Spleen (tissue), 11 donors: Measurements from ENCODE around the gene HSPB3. TPM values are rescaled to one million over a fixed set of nuclear protein-coding genes. Genes with fewer than 3 reads are reported as not detected.
A peak's percentile ranks its signal among the peaks of the same experiment; 100 is the strongest.

ENCODE experiments used
- DNase-seq: peaks from one replicate; pipeline ENCODE4 v3.0.0-alpha.2; 2020
- H3K27ac ChIP-seq, 8 donors: fragments of 200-600 bp; sonication (generic) in 7 of 8; 1 replicate in 4 of 8; 2 replicates in 4 of 8; pipeline versions ENCODE4 v1.5.0 to v1.8.0; 2016 to 2021; ENCODE audit warnings: inconsistent platforms in 4 of 8, mild to moderate bottlenecking in 4 of 8, moderate library complexity in 1 of 8
- H3K27me3 ChIP-seq, 7 donors: fragments of 200-600 bp; sonication (generic) in 6 of 7; replicated peaks in 1 of 7; 1 replicate in 4 of 7; 2 replicates in 3 of 7; pipeline versions ENCODE4 v1.5.0 to v1.8.0; 2016 to 2021; ENCODE audit warnings: inconsistent platforms in 3 of 7, mild to moderate bottlenecking in 1 of 7
- H3K36me3 ChIP-seq, 6 donors: fragments of 200-600 bp; sonication (generic) in 5 of 6; 1 replicate in 4 of 6; 2 replicates in 2 of 6; pipeline versions ENCODE4 v1.5.0 to v1.8.0; 2016 to 2021; ENCODE audit warnings: inconsistent platforms in 2 of 6
- H3K4me1 ChIP-seq, 6 donors: fragments of 200-600 bp; sonication (generic) in 5 of 6; 1 replicate in 3 of 6; 2 replicates in 3 of 6; pipeline versions ENCODE4 v1.5.0 to v1.8.0; 2016 to 2021; ENCODE audit warnings: inconsistent platforms in 3 of 6
- H3K4me3 ChIP-seq, 8 donors: fragments of 200-600 bp; sonication (generic) in 7 of 8; 1 replicate in 4 of 8; 2 replicates in 4 of 8; pipeline versions ENCODE4 v1.5.0 to v1.8.0; 2016 to 2021; ENCODE audit warnings: inconsistent platforms in 4 of 8, mild to moderate bottlenecking in 4 of 8, moderate library complexity in 2 of 8
- H3K9me3 ChIP-seq, 8 donors: fragments of 200-600 bp; sonication (generic) in 7 of 8; 1 replicate in 4 of 8; 2 replicates in 4 of 8; pipeline versions ENCODE4 v1.5.0 to v1.8.0; 2016 to 2021; ENCODE audit warnings: inconsistent platforms in 4 of 8
- POLR2A ChIP-seq, 3 donors: fragments of 450-650 bp; IDR thresholded peaks; one replicate each; pipeline ENCODE4 v1.5.1; 2017; ENCODE audit warnings: antibody characterized with exemption in 3 of 3, mild to moderate bottlenecking in 1 of 3
- POLR2AphosphoS5 ChIP-seq, 3 donors: sonication (generic); formaldehyde crosslinking; IDR thresholded peaks; one replicate each; pipeline ENCODE4 v1.5.1; 2017; ENCODE audit warnings: antibody characterized with exemption in 3 of 3
- WGBS, 5 donors: extraction: QIAGEN DNeasy Blood & Tissue Kit in 3 of 5; methylation state at CpG; one replicate each; pipeline versions ENCODE4 v1.1.5 to v1.1.7; 2013 to 2018; 5-methylcytosine and 5-hydroxymethylcytosine counted together
- intact Hi-C: fragments of 100-400 bp; cut with DNase I; formaldehyde crosslinking; loops from one replicate; pipeline ENCODE4 v1.15.0; 2023; ENCODE audit warnings: low total_unique reads
- polyA plus RNA-seq, 3 donors: library from polyadenylated mRNA; stranded (reverse); fragments of 200-250 nt; gene quantifications; one replicate each; pipeline ENCODE4 v1.2.1, GENCODE V29; 2013
- total RNA-seq, 7 donors: library from RNA; depleted of rRNA in 3 of 7; stranded (reverse); fragments of >200 nt in 3 of 7; fragmentation: NEBNext Ultra II Directional in 4 of 7; extraction: Animal tissue kit (Norgen Biotek cat#: 25700) in 4 of 7; gene quantifications; one replicate each; pipeline versions ENCODE4 v1.1.0 to v1.2.1, GENCODE V29; 2016 to 2021
- TF ChIP-seq, protein P1 (sequence below), 11 experiments: fragments of 200-600 bp in 7 of 11; fragments of 450-650 bp in 4 of 11; sonication (generic) in 4 of 11; IDR thresholded peaks in 8 of 11; conservative IDR thresholded peaks in 3 of 11; 1 replicate in 7 of 11; 2 replicates in 4 of 11; pipeline versions ENCODE4 v1.4.0 to v1.8.0; 2016 to 2021; ENCODE audit warnings: antibody characterized with exemption in 11 of 11, inconsistent platforms in 4 of 11, mild to moderate bottlenecking in 1 of 11
- donor health status: healthy with polysubstance abuse.
- donor health status: DM: no; HTN: no; CAD: no; lungs with moderate emphysema.
- donor health status: DM: no; HTN: no; CAD: no.
- donor health status: Bipolar disorder and iron deficiency.
- donor health status: healthy.
- donor health status: DM: no; HTN: no; CAD: no.
- donor health status: DM: yes; HTN: yes; CAD: no.

Gene HSPB3
- total and polyA plus RNA-seq, 10 donors = 0.45 to 0.67 (median 0.54) TPM; not detected in 6

DNA sequence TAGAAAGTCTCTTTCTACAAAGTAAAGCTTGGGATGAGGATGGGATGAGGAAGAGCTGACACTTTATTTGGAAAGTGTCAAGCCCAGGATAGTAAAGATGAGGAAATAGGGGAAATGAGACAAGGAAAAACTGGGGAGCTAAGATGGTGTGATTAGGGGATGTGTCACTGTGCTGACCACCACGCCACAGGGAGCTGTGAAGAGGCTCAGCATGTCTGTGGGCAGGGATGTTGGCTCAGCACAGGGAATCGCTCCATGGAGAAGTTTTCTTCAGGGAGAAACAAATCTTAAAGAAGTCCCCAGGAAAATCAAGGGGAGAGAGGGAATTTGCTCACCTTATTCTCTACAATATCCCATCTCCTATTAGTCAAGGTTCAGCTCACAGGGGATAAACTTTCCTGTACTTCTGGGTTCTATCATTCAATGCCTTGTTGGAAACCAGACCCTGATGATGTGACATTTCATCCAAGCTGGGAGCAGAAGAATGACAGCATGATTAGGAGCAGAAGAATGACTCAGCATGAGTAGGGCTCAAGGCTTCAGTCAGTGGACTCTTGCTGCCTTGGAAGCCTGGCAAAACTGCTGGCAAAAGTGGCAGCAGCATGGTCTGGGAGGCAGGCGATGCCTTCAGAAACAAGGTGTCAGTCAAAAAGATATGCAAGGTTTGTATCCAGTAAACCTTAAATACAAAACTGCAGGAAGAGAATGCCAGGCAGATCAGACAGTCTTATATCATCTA, 4.9 kb downstream of the HSPB3 start:
- Histone ChIP-seq H3K27ac (no peak overlapping the region), H3K36me3 (no peaks in the 10 kb centered on the region), H3K4me1 (peaks cover 0 to 13% (median 9%) of the 10 kb centered on the region in 6 donors), H3K27me3 (peaks cover 0 to 4% (median 0%) of the 10 kb centered on the region in 7 donors), H3K9me3 (peaks cover 0 to 15% (median 4%) of the 10 kb centered on the region in 8 donors), H3K4me3 (no peak overlapping the region)
- 68 to 97% (median 84%) methylated on average over 3 of the region's 3 CpGs for WGBS, 5 donors
- no peak for DNase-seq
- TF ChIP-seq POLR2AphosphoS5 (IDR thresholded peaks at IDR 0.05) (no peak), POLR2A (IDR thresholded peaks at IDR 0.05) (no peak)
- TF ChIP-seq, protein P1, sequence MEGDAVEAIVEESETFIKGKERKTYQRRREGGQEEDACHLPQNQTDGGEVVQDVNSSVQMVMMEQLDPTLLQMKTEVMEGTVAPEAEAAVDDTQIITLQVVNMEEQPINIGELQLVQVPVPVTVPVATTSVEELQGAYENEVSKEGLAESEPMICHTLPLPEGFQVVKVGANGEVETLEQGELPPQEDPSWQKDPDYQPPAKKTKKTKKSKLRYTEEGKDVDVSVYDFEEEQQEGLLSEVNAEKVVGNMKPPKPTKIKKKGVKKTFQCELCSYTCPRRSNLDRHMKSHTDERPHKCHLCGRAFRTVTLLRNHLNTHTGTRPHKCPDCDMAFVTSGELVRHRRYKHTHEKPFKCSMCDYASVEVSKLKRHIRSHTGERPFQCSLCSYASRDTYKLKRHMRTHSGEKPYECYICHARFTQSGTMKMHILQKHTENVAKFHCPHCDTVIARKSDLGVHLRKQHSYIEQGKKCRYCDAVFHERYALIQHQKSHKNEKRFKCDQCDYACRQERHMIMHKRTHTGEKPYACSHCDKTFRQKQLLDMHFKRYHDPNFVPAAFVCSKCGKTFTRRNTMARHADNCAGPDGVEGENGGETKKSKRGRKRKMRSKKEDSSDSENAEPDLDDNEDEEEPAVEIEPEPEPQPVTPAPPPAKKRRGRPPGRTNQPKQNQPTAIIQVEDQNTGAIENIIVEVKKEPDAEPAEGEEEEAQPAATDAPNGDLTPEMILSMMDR (IDR thresholded peaks at IDR 0.05 in 8 of 11, conservative IDR thresholded peaks at IDR 0.05 in 3 of 11) = no peak
- intact Hi-C loops = no loop called here

DNA sequence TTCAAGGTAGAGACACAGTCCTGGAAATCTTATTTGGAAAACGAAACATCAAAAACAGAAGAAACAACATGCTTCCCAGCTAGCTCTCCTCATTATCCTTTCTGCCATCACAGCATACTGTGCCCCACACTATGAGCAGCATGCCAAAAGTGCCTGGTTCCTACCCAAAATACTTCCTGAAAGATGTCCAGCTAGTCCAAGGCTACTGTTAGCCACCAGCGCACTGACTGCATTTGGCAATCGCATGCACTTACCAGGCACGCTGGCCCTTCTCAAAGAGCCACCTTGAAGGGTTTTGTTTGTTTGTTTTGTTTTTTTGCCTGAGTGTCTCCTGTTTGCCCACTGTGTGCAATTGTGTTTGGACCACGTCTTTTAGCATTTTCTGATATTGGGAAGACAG, 6.8 kb downstream of the HSPB3 start:
- intact Hi-C loops = no loop called here
- 67 to 74% (median 69%) methylated on average over 5 of the region's 5 CpGs for WGBS, 5 donors
- H3K9me3 ChIP-seq = peaks cover 0 to 15% (median 4%) of the 10 kb centered on the region in 8 donors
- no peaks in the 10 kb centered on the region for H3K27me3 ChIP-seq
- no peak overlapping the region for H3K27ac ChIP-seq
- H3K4me3 ChIP-seq = no peak overlapping the region
- no peaks in the 10 kb centered on the region for H3K36me3 ChIP-seq
- DNase-seq = no peak
- no peak for TF ChIP-seq POLR2AphosphoS5 (IDR thresholded peaks at IDR 0.05)
- peaks cover 0 to 5% (median 1%) of the 10 kb centered on the region in 6 donors for H3K4me1 ChIP-seq

DNA sequence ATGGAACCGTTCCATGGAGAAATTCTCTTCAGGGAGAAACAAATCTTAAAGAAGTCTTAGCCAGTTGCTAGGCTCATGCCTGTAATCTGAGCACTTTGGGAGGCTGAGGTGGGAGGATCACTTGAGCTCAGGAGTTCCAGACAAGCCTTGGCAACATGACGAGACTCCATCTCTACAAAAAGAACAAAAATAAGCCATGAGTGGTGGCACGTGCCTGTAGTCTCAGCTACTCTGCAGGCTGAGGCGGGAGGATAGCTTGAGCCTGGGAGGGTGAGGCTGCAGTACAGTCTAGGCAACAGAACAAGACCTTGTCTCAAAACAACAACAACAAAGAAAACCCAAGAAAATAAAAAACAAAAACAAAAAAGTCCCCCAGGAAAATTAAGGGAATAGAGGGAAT, 8.2 kb downstream of the HSPB3 start:
- 81 to 95% (median 84%) methylated on average over 4 of the region's 4 CpGs for WGBS, 5 donors
- TF ChIP-seq POLR2A (IDR thresholded peaks at IDR 0.05) = no peak
- TF ChIP-seq, protein P1 (IDR thresholded peaks at IDR 0.05 in 8 of 11, conservative IDR thresholded peaks at IDR 0.05 in 3 of 11) = no peak
- no peak for TF ChIP-seq POLR2AphosphoS5 (IDR thresholded peaks at IDR 0.05)
- H3K4me3 ChIP-seq = no peak overlapping the region
- no peak overlapping the region for H3K27ac ChIP-seq
- no peak for DNase-seq
- intact Hi-C loops = no loop called here
- H3K9me3 ChIP-seq = peaks cover 0 to 15% (median 4%) of the 10 kb centered on the region in 8 donors
- H3K27me3 ChIP-seq = no peaks in the 10 kb centered on the region
- H3K36me3 ChIP-seq = no peaks in the 10 kb centered on the region
- H3K4me1 ChIP-seq = no peaks in the 10 kb centered on the region

DNA sequence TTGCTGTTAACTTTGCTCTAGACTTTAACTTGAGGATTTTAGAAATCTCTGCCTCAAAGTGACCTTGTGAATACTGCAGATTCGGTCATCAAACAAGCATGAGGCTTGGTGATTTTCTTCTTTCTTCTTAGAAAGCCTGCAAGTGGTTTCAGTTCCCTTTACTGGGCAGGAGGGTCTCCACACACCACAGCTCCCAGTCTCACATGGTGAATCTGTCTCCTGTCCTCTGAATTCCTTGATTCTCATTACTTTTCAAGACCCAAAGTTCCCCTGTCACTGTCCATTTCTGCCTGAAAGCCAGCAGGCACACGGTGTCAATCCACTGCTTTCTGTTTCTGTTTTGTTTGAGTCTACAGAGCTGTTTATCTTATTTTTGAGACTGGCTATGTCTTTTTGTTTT, 14.1 kb downstream of the HSPB3 start:
- intact Hi-C loops = no loop called here
- peaks cover 0 to 12% (median 1%) of the 10 kb centered on the region in 6 donors for H3K4me1 ChIP-seq
- H3K9me3 ChIP-seq = no peaks in the 10 kb centered on the region
- H3K36me3 ChIP-seq = no peaks in the 10 kb centered on the region
- WGBS, 5 donors = 16 to 36% (median 29%) methylated on average over 2 of the region's 2 CpGs
- TF ChIP-seq POLR2AphosphoS5 (IDR thresholded peaks at IDR 0.05) = no peak
- no peak for TF ChIP-seq POLR2A (IDR thresholded peaks at IDR 0.05)
- H3K4me3 ChIP-seq = peak overlapping the region in 2 of 8 donors; percentile 17 to 22
- no peak for DNase-seq
- no peaks in the 10 kb centered on the region for H3K27me3 ChIP-seq
- H3K27ac ChIP-seq = peak overlapping the region in 6 of 8 donors; percentile 10 to 58 (median 54)

DNA sequence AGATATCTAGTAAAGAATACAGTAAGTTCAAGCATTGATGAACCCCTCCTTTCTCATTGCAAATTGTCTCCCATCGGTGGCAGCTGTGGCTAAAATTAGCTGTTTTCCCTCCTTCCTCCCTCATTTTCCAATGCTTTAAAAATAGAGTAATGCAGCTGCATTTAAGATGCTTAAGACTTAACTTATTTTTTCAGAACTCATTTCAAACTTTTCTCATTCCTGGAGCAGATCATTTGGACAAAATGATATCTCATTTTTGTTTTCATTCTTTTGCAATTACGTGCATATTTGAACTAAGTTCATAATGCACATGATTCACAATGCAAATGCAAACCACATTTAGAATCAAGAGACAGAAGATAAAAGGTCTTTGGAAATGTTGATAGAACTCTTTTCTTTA, 14.6 kb downstream of the HSPB3 start:
- Histone ChIP-seq H3K27ac (peak overlapping the region in 4 of 8 donors; percentile 54 to 58 (median 56)), H3K27me3 (no peaks in the 10 kb centered on the region), H3K36me3 (no peaks in the 10 kb centered on the region), H3K4me1 (peaks cover 0 to 12% (median 1%) of the 10 kb centered on the region in 6 donors), H3K9me3 (no peaks in the 10 kb centered on the region), H3K4me3 (peak overlapping the region in 2 of 8 donors; percentile 17 to 22)
- TF ChIP-seq POLR2A (IDR thresholded peaks at IDR 0.05) = no peak
- TF ChIP-seq POLR2AphosphoS5 (IDR thresholded peaks at IDR 0.05) = no peak
- intact Hi-C loops = no loop called here
- DNase-seq = no peak
- WGBS, 5 donors = 45 to 73% (median 59%) methylated on average over 2 of the region's 2 CpGs
